ENCODE measurements around the gene ROR2. TPM values are rescaled to one million over a fixed set of nuclear protein-coding genes. Genes with fewer than 3 reads are reported as not detected.

Gene ROR2
- total RNA-seq, 2 donors from 2014 or later, result 0.21 to 0.68 TPM

DNA sequence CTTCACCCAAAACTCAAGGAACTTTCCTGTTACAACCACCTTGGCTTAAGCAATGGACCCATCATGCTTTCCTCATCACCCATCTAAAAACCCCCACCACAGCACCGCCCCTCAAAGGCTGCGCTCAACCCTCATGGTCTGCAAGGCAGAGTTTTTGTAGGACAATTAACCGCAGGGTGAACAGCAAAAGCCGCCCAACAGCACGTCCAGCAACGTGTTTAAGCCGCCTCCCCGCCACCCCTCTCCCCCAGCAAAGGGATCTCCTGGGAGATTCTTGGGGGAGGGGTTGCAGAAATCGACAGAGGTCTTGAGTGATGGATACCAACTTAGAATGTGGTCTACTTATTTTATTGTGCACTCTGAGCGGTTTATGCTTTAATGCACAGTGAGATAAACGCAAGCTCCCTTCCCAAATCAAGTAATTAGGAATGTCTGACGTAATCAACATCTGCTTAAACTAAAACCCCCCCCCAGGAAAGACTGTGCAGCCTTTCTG is 1.9 kb downstream of the ROR2 start:
- no peaks in the 10 kb centered on the region for H3K27me3 ChIP-seq (replicated peaks; ENCODE audit: insufficient read depth)
- peak overlapping the region; percentile 62 for H3K4me3 ChIP-seq
- TF ChIP-seq, protein P1, sequence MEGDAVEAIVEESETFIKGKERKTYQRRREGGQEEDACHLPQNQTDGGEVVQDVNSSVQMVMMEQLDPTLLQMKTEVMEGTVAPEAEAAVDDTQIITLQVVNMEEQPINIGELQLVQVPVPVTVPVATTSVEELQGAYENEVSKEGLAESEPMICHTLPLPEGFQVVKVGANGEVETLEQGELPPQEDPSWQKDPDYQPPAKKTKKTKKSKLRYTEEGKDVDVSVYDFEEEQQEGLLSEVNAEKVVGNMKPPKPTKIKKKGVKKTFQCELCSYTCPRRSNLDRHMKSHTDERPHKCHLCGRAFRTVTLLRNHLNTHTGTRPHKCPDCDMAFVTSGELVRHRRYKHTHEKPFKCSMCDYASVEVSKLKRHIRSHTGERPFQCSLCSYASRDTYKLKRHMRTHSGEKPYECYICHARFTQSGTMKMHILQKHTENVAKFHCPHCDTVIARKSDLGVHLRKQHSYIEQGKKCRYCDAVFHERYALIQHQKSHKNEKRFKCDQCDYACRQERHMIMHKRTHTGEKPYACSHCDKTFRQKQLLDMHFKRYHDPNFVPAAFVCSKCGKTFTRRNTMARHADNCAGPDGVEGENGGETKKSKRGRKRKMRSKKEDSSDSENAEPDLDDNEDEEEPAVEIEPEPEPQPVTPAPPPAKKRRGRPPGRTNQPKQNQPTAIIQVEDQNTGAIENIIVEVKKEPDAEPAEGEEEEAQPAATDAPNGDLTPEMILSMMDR (IDR thresholded peaks at IDR 0.05), result no peak
- H3K27ac ChIP-seq, result no peak overlapping the region
- peaks cover 0 to 18% of the 10 kb centered on the region in 2 donors for H3K4me1 ChIP-seq (ENCODE audit: control insufficient read depth in 1 of 2, low read depth in 2 of 2)
- DNase-seq (ENCODE audit: low spot score), result no peak
- H3K9me3 ChIP-seq, result no peaks in the 10 kb centered on the region
- no peaks in the 10 kb centered on the region for H3K36me3 ChIP-seq
- ATAC-seq (ENCODE audit: insufficient number of reproducible peaks, low FRiP score, low read depth), result no peak

DNA sequence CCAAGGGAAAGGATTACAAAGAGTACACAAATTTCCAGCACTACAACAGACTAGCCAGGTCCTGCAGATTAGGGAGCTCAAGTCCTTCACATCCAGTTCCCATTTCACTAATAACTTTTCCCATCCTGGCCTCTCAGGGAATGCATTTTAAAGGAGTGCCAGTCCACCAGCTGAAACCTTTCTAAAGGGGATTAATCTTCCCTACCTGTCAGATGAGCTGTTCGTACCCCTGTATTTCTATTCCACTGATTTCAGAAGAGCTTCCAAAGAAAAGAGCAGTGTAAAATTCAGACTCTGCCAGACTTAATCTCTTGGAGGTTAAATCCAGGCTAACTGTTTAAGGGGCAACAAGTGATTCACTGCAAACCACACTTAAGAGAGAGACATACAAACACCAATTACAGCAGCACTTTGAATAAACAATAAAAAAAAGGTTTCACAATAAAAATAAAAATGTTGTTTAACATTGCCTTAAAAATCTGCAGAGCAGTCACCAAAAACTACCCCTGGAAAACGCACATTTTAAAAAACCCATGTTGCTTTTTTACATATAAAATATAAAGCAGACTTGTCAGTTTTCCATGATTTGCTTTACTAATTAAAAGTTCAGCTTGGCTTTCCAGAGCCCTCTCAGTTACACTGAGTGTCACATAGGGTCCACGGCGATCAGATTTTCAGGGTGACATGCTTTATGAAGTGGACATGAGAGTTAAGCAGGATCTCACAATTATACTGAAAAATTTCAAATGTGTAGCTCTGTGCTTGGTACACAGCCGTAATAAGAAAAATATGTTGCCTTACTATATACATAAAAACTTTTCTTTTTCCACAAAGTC is 3.2 kb downstream of the ROR2 start:
- Histone ChIP-seq H3K27me3 (replicated peaks; ENCODE audit: insufficient read depth) (no peaks in the 10 kb centered on the region), H3K4me3 (no peak overlapping the region), H3K36me3 (no peaks in the 10 kb centered on the region), H3K9me3 (no peaks in the 10 kb centered on the region), H3K4me1 (ENCODE audit: control insufficient read depth in 1 of 2, low read depth in 2 of 2) (peaks cover 0 to 18% of the 10 kb centered on the region in 2 donors), H3K27ac (no peak overlapping the region)
- ATAC-seq (ENCODE audit: insufficient number of reproducible peaks, low FRiP score, low read depth), result no peak
- DNase-seq (ENCODE audit: low spot score), result no peak
- TF ChIP-seq, protein P1 (IDR thresholded peaks at IDR 0.05), result no peak

DNA sequence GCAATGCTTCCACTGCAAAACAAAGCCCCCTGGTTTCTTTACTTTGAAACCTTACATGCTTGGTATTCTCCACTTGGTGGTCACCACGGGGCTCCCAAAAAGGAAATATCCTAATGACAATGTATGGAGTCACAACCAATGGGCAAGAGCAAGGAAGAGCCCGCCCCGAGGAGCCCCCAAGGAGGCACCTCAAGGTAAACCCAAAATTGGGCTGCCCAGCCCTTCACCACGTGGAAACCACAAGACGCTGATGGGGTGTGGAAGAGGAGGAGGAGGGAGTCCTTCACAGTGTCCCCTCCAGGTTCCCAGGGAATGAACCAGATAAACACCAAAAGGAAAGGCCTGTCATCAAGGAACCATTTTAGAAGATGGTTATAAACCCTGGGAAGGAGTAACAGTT is 3.8 kb downstream of the ROR2 start:
- Histone ChIP-seq H3K27me3 (replicated peaks; ENCODE audit: insufficient read depth) (no peaks in the 10 kb centered on the region), H3K4me3 (no peak overlapping the region), H3K4me1 (ENCODE audit: control insufficient read depth in 1 of 2, low read depth in 2 of 2) (peaks cover 0 to 18% of the 10 kb centered on the region in 2 donors), H3K9me3 (no peaks in the 10 kb centered on the region), H3K27ac (no peak overlapping the region), H3K36me3 (no peaks in the 10 kb centered on the region)
- TF ChIP-seq, protein P1 (IDR thresholded peaks at IDR 0.05), result no peak
- ATAC-seq (ENCODE audit: insufficient number of reproducible peaks, low FRiP score, low read depth), result no peak
- DNase-seq (ENCODE audit: low spot score), result no peak

DNA sequence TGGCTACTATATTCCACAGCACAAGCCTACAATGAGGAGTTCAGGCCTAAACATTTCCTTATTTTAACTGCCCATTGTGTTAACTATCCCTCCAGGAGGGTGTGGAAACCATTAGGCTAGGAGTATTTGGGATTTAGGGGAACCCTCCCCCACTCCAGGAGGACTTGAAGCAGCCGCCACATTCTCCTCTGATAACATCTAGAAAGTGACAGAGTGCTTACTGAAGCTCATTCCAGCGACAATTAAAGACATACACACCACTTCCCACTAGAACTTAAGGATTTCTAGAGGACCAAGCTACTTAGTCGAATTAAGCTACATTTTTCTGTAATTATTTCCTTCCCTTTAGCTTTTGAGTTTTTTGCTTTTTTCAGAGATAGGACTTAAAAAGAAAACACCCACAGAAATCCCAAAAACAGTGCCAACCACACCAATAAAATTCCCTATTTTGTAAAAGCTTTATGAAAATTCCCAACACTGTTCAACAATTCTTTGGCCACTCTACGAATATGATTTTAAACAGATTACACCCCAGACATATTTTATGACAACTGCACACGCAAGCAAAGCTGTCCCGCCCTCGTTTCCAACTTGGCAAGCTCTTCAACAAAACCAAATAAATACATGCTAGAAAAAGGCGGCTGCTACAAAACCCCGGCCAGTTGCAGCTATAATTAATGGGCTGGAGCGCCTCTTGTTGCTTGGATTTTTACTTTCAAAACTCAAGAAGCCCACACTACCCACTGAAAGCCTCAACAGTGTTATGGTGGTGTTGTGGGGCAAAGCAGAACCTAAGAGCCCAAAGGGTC is 4.5 kb downstream of the ROR2 start:
- H3K27ac ChIP-seq, result no peak overlapping the region
- H3K27me3 ChIP-seq (replicated peaks; ENCODE audit: insufficient read depth), result no peaks in the 10 kb centered on the region
- H3K36me3 ChIP-seq, result no peaks in the 10 kb centered on the region
- peaks cover 0 to 17% of the 10 kb centered on the region in 2 donors for H3K4me1 ChIP-seq (ENCODE audit: control insufficient read depth in 1 of 2, low read depth in 2 of 2)
- no peak for ATAC-seq (ENCODE audit: insufficient number of reproducible peaks, low FRiP score, low read depth)
- no peak overlapping the region for H3K4me3 ChIP-seq
- H3K9me3 ChIP-seq, result no peaks in the 10 kb centered on the region
- DNase-seq (ENCODE audit: low spot score), result no peak
- TF ChIP-seq, protein P1 (IDR thresholded peaks at IDR 0.05), result no peak

DNA sequence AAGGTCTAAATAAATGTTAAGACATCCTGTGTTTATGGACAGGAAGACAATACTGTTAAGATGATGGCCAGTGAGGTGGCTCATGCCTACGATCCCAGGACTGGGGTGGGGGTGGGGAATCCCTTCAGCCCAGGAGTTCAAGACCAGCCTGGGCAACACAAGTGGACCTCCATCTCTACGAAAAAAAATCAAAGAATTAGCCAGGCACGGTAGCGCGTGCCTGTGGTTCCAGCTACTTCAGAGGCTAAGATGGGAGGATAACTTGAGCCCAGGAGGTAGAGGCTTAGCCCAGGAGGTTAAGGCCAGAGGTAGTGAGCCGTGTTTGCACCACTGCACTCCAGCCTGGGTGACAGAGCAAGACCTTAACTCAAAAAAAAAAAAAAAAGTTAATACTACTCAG is 5.3 kb downstream of the ROR2 start:
- ATAC-seq (ENCODE audit: insufficient number of reproducible peaks, low FRiP score, low read depth), result no peak
- H3K27ac ChIP-seq, result no peak overlapping the region
- TF ChIP-seq, protein P1 (IDR thresholded peaks at IDR 0.05), result no peak
- no peaks in the 10 kb centered on the region for H3K27me3 ChIP-seq (replicated peaks; ENCODE audit: insufficient read depth)
- peaks cover 0 to 9% of the 10 kb centered on the region in 2 donors for H3K4me1 ChIP-seq (ENCODE audit: control insufficient read depth in 1 of 2, low read depth in 2 of 2)
- no peak overlapping the region for H3K4me3 ChIP-seq
- no peak for DNase-seq (ENCODE audit: low spot score)
- H3K9me3 ChIP-seq, result no peaks in the 10 kb centered on the region
- no peaks in the 10 kb centered on the region for H3K36me3 ChIP-seq

Measured in thoracic aorta (tissue), 2 donors.